Activated CD8-positive, alpha-beta memory T cell treated with anti-CD3 and anti-CD28 coated beads, Interleukin-2, amount 50 U/mL, for 4 hours (primary cell): ENCODE results near the gene CD44.

Experiments used
- DNase-seq: peaks from one replicate; pipeline ENCODE4 v3.0.0-alpha.2; 2020

The CD44 gene

DNA sequence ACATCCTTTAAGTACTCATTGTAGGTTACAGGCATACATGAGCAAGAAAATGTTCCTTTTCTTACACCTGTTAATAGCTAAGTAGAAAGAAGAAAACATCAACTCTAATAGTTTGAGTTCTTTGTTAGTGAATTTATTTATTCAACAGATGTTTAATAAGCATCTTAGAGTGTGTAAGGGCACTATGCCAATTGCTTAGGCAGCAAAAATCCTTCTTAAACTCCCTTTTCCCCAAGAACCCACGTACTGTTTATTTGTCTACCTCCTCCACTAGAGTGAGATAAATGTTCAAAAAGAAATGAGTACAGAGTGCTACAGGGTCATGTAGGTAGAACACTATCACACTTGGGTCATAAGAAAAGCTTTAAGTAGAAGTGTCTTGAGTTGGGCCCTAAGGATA, 131.4 kb downstream of the CD44 start:
- DNase-seq, result no peak

DNA sequence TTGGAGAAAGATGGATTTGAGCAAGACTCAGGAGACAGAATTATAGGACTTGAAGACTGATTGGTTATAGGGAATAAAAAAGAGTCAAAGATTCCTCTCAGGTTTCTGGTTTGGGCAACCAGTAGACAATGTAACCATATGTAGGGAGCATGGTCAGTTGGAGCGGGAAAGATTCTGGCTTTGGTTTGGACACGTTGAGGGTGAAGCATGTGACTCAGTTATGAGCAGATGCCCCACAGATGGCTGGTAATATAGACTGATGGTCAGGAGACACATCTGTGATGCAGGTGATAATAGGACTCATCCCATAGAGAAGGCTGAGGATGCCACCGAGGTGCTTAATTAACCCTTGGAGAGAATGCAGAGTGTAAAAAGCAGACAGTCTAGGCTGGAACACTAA, 132.1 kb downstream of the CD44 start:
- DNase-seq, result no peak

DNA sequence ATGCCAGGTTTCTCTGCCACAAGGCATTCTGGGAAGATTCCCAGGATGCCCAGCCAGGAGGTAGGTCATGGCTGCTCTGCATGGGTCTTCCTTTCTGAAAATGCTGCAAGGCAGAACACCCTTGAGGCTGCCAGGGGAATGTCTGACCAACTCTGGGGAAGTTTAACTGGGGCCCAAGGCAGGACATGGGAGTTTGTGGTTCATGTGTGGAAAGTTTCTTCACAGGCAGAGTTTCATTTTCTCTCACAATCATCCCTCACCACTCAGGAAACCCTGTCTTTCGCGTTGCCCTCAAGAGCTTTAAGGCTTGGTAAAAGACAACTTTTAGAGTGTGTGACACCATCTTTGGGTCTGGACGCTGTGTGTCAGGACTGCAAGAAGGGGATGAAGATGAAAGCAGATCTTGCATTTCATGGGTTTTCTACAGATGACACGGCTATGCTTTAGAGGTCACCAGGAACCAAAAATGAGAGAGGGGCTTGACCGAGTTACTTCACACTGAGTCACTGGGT, 133.5 kb downstream of the CD44 start:
- peak; percentile 26 for DNase-seq

DNA sequence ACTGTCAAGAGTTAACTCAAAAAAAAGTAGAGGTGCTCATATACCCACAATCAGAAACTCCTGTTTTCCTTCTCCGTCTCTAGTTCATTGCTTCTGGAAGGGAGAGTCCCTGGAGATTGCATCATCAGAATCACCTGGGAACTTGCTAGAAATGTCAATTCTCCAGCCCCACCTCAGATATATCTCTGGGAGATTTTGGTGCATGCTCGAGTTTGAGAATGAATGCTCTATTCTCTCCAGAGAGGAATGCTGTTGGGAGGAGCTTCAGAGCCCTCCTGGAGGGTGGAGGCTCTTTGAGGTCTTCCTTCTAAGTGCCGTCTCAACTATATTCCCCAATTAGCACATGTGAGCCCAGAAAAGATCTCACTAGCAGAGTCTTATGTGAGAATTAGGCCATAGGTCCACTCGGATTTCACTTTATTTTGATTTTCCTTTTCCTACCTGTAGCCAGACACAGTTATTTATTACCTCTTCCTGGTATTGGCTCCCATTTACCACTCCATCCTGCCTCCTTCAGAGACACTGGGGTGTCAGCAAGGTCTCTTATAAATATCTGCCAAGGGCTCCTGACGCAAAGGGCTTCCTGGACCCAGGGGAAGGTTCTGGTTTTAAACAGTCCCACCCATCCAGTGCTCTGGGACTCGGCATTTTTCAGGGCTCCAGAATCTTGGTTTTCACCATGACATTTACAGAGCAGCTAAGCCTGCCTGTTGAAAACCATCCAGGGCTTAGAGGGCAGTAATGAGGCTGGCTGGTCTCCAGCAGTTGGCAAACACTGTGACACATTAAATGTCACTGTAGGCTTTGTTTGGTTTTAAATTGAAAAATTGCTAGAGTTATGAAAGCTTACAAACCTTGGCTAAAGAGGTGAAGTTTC, 136.2 kb downstream of the CD44 start:
- no peak for DNase-seq

DNA sequence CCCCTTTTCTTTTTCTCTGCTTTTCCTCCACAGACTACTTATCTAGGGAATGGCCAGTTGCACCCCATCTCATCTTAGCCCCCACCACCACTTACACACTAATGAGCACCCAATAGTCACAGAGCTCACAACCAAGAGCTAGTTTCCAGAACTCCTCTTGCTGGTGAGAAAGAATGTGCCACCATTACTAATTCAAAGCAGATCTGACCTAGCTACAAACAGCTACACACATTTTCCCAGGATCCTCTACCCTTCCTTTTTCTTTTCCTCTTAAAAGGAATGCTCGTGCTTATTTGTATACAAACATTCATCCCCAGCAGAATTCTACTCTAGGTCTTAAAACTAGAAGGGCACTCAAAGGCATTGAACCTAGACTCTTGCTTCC, 136.8 kb downstream of the CD44 start:
- no peak for DNase-seq

DNA sequence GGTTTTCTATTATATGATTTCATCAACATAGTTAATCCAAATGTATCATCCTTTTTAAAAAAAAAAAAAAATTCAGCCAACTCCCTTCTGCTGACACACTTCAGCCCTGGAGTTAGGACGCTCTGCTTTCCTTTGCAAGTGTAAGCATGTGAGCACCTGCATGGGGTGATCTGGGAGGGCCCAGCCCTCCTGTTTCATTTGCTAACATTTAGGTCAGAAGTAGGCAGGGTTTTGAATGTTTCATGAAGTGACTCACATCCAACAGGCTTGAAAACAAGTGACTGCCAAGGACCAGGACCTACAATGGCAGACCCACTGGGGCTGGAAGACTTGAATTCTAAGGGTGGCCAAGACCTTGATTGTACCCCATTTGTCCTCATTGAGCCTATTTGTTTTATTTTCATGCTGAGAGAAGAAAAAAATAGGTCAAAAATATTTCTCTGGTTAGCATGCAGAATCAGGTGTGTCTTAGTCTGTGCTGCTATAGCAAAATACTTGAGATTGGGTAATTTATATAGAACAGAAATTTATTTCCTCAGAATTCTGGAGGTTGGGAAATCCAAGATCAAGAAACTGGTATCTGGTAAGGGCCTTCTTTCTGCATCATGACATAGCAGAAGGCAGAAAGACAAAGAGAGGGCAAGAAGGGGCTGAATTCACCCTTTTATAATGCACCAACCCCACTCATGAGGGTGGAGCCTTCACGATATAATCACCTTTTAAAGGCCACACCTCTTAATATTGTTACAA, 137.6 kb downstream of the CD44 start:
- DNase-seq, result no peak

DNA sequence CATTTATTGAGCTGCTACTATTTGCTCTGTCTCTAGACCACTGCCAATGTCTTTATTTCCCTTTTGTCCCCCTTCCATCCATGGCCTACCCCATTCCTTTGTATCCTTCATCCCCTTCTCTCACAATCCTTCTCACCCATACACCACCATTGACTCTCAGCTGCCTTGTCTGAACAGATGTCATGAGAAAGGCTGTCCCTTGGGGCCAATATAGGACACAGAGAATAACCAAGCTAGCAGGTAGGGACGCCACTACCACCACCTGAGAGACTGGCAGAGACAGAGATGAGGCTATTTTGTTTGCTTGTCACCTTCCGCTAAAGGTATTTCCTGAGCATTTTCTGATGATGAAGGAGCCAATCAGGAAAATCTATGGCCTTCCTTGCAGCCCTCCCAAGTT, 138.9 kb downstream of the CD44 start:
- DNase-seq, result no peak

DNA sequence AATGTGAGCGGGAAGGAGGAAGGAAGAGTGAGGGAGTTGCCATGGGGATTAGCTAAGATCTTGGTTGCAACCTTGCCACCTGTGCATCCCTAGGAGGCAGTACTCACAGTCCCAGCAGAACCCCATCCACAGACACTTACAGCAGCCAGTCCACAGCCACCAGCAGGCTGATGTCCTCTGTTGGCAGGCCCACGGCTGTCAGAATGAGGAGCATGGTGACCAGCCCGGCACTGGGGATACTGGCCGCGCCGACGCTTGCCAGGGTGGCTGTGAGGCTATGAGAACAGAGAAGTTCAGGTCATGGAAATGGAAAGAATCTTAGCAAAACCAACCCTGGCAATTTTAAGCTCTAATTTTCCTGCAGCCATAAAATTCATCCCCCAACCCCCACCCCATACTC, 141.8 kb downstream of the CD44 start:
- no peak for DNase-seq

DNA sequence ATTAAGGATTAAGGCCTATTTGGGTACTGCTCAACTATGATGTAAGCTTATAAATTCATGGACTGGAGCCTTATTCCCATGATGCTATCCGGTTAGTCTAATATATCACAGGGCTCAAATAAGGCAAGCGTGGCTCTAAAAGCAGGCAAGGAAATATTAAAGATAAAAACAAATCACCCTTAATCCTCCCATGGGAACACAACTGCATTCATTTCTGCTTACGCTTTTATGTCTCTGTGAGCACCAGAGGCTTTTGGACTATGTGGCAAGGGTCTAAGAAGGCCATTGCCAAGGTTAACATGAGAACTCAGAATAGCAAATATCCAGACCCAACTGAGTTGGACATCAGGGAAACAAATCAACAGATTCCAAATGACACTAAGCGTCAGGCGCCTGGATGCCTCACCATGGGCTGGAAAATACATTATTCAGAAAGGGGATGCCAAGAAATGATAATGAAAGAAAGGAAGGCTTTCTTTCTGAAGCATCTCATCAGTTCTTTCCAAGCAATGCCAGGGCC, 142.3 kb downstream of the CD44 start:
- DNase-seq, result no peak
